Glutamatergic neuron (in vitro differentiated cells): ENCODE data around the gene CALN1. TPM values are rescaled to one million over a fixed set of nuclear protein-coding genes. Genes with fewer than 3 reads are reported as not detected.
"Not testable (repeated sequence)": the region's sequence is repeated elsewhere in the genome, so short reads cannot be mapped to it uniquely, and the experiment has no call there.

ENCODE experiments used
- DNase-seq: peaks from one replicate; pipeline ENCODE4 v3.0.0; 2022
- H3K27ac Mint-ChIP-seq: one replicate; pipeline ENCODE4 v1.8.0; 2020; ENCODE audit warnings: mild to moderate bottlenecking, mixed read lengths, inconsistent platforms; ENCODE audit not compliant: unreplicated experiment
- H3K27me3 Mint-ChIP-seq: one replicate; pipeline ENCODE4 v1.8.0; 2020; ENCODE audit warnings: mild to moderate bottlenecking, moderate library complexity, mixed read lengths, inconsistent platforms; ENCODE audit not compliant: unreplicated experiment
- H3K36me3 Mint-ChIP-seq: one replicate; pipeline ENCODE4 v1.8.0; 2020; ENCODE audit warnings: mild to moderate bottlenecking, mixed read lengths, inconsistent platforms; ENCODE audit not compliant: unreplicated experiment
- H3K4me1 Mint-ChIP-seq: one replicate; pipeline ENCODE4 v1.8.0; 2020; ENCODE audit warnings: mild to moderate bottlenecking, low read depth, mixed read lengths, inconsistent platforms; ENCODE audit not compliant: unreplicated experiment
- H3K4me3 Mint-ChIP-seq: one replicate; pipeline ENCODE4 v1.8.0; 2020; ENCODE audit warnings: mild to moderate bottlenecking, mixed read lengths, inconsistent platforms; ENCODE audit not compliant: unreplicated experiment
- H3K9me3 Mint-ChIP-seq: one replicate; pipeline ENCODE4 v1.8.0; 2020; ENCODE audit warnings: mild to moderate bottlenecking, moderate library complexity, mixed read lengths, inconsistent platforms; ENCODE audit not compliant: unreplicated experiment
- CTCF ChIP-seq: fragments of 200-600 bp; sonication (generic); IDR thresholded peaks from one replicate; pipeline ENCODE4 v1.5.0; 2021; ENCODE audit not compliant: partially characterized antibody, unreplicated experiment
- total RNA-seq: library from RNA; stranded (reverse); fragmentation: NEBNext Ultra II Directional; extraction: Animal tissue kit (Norgen Biotek cat#: 25700); gene quantifications from one replicate; pipeline ENCODE4 v1.2.1, GENCODE V29; 2021; ENCODE audit not compliant: unreplicated experiment

CALN1 gene
- total RNA-seq, 1 donor from 2014 or later = 3.5 TPM

DNA sequence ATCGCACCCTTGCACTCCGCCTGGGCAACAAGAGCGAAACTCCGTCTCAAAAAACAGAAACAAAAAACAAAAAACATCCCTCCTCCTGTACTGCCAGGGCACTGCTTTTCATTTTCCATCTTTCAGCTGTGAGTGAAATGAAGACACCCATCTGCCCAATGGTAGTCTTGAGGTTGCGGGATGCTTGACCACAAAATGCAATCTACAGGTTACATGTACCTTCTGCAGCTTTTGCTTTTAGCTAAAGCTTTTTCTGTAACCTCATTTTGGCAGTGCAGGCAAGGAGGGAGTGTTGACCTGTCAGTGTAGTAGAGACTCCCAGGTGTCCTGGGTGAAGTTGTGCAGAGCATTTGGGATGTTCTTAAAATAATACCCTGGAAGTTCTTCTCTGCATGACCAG lies 476.5 kb downstream of the CALN1 start:
- H3K36me3 Mint-ChIP-seq = no peaks in the 10 kb centered on the region
- H3K27ac Mint-ChIP-seq = no peak overlapping the region
- H3K4me1 Mint-ChIP-seq = no peaks in the 10 kb centered on the region
- DNase-seq = no peak
- peaks cover 2% of the 10 kb centered on the region for H3K27me3 Mint-ChIP-seq
- H3K4me3 Mint-ChIP-seq = no peak overlapping the region
- no peak for TF ChIP-seq CTCF
- H3K9me3 Mint-ChIP-seq = no peaks in the 10 kb centered on the region

- no peak for TF ChIP-seq CTCF
- H3K4me3 Mint-ChIP-seq = no peak overlapping the region
- H3K27me3 Mint-ChIP-seq = peaks cover 2% of the 10 kb centered on the region
- DNase-seq = no peak
- peaks cover 5% of the 10 kb centered on the region for H3K36me3 Mint-ChIP-seq
- no peak overlapping the region for H3K27ac Mint-ChIP-seq
- no peaks in the 10 kb centered on the region for H3K4me1 Mint-ChIP-seq
- no peaks in the 10 kb centered on the region for H3K9me3 Mint-ChIP-seq
Measured at GRCh38 chr7:71933426-71933825, 478.7 kb downstream of the CALN1 start.

GRCh38 chr7:71925663-71926062 lies 486.5 kb downstream of the CALN1 start:
- no peaks in the 10 kb centered on the region for H3K4me1 Mint-ChIP-seq

DNA sequence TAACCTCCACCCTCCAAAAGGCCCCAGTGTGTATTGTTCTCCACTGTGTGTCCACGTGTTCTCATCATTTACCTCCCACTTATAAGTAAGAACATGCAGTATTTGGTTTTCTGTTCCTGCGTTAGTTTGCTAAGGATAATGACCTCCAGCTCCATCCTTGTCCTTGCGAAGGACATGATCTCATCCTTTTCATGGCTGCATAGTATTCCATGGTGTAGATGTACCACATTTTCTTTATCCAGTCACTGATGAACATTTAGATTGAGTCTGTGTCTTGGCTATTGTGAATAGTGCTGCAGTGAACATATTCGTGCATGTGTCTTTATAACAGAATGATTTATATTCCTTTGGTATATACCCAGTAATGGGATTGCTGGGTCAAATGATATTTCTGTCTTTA lies 497.9 kb downstream of the CALN1 start:
- not testable (repeated sequence) for H3K4me1 Mint-ChIP-seq, H3K4me3 Mint-ChIP-seq, H3K9me3 Mint-ChIP-seq, H3K27me3 Mint-ChIP-seq, DNase-seq, H3K27ac Mint-ChIP-seq
- peaks cover 13% of the 10 kb centered on the region for H3K36me3 Mint-ChIP-seq

More at GRCh38 chr7:71925663-71926062, 486.5 kb downstream of the CALN1 start:
- Mint-ChIP-seq H3K4me3 (no peak overlapping the region), H3K36me3 (peaks cover 21% of the 10 kb centered on the region), H3K27ac (no peak overlapping the region), H3K9me3 (peaks cover 8% of the 10 kb centered on the region), H3K27me3 (no peaks in the 10 kb centered on the region)
- DNase-seq = no peak
- TF ChIP-seq CTCF = no peak

DNA sequence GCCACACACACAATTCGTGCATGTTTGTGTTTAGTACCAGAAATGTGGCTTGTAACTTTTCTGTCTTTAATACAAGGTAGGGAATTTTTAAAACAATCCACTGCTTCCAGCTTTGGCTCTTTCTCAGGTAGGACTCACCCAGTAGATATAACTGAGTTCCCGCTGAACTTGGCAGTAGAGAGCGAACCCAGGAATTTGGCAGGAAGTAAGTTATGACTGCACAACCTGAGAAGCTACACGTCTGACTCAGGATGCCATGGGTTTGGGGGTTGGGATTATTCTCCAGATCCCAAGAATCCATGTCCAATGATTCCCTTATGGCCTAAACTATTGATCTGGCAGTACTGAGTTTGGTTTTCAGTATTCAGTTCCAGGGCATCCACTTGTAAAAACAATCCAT lies 499.7 kb downstream of the CALN1 start:
- no peaks in the 10 kb centered on the region for H3K27me3 Mint-ChIP-seq
- DNase-seq = no peak
- no peak overlapping the region for H3K4me3 Mint-ChIP-seq
- no peak for TF ChIP-seq CTCF
- peaks cover 4% of the 10 kb centered on the region for H3K9me3 Mint-ChIP-seq
- H3K36me3 Mint-ChIP-seq = peaks cover 13% of the 10 kb centered on the region
- H3K27ac Mint-ChIP-seq = no peak overlapping the region
- no peaks in the 10 kb centered on the region for H3K4me1 Mint-ChIP-seq

DNA sequence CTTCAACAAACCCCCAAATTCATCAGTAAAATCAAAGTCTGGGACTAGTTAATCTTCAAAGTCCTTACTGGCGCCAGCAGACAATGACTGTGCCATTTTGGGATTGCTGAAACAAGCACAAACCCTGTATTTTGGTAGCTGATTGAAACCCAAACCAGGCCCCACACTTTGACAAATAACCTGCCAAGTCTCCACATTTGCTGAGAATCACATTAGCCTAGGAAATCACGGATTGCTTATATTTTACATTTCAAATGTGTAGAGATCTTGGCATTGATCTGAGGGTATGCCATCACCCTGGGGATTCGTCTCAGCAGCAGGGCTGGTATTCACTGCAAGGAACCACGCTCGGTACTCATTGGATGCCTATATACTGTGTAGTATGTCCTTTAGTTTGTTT lies 501.1 kb downstream of the CALN1 start:
- Mint-ChIP-seq H3K27me3 (no peaks in the 10 kb centered on the region), H3K4me1 (no peaks in the 10 kb centered on the region), H3K36me3 (peaks cover 10% of the 10 kb centered on the region), H3K9me3 (peaks cover 4% of the 10 kb centered on the region), H3K4me3 (no peak overlapping the region), H3K27ac (no peak overlapping the region)
- no peak for TF ChIP-seq CTCF
- DNase-seq = no peak
